H9 (cell line): ENCODE measurements around the gene MYH14. TPM values are rescaled to one million over a fixed set of nuclear protein-coding genes. Genes with fewer than 3 reads are reported as not detected.

Experiments used
- DNase-seq: peaks from one replicate; pipeline ENCODE4 v3.0.0-alpha.2; 2017
- H2AFZ ChIP-seq: one replicate; pipeline ENCODE4 v1.6.1; 2013; ENCODE audit warnings: mild to moderate bottlenecking, low read length, control low read depth, moderate library complexity
- H2AK5ac ChIP-seq: 2 replicates; pipeline ENCODE4 v1.6.1; 2013; ENCODE audit warnings: low read length, control low read depth, mixed read lengths; ENCODE audit not compliant: insufficient read length
- H2BK120ac ChIP-seq: one replicate; pipeline ENCODE4 v1.6.1; 2013; ENCODE audit warnings: low read depth, mild to moderate bottlenecking, low read length, control low read depth, inconsistent platforms; ENCODE audit not compliant: poor library complexity, severe bottlenecking
- H2BK12ac ChIP-seq: 2 replicates; pipeline ENCODE4 v1.6.1; 2013; ENCODE audit warnings: low read length, control low read depth, mixed read lengths, low read depth; ENCODE audit not compliant: insufficient read length
- H2BK15ac ChIP-seq: 2 replicates; pipeline ENCODE4 v1.6.1; 2013; ENCODE audit warnings: low read depth, low read length, control low read depth
- H2BK20ac ChIP-seq: one replicate; pipeline ENCODE4 v1.6.1; 2013; ENCODE audit warnings: low read depth, mild to moderate bottlenecking, low read length, control low read depth, inconsistent platforms; ENCODE audit not compliant: poor library complexity, severe bottlenecking
- H2BK5ac ChIP-seq: 2 replicates; pipeline ENCODE4 v1.6.1; 2013; ENCODE audit warnings: low read length, control low read depth, mixed read lengths; ENCODE audit not compliant: insufficient read length
- H3K14ac ChIP-seq: 2 replicates; pipeline ENCODE4 v1.6.1; 2013; ENCODE audit warnings: low read length, control low read depth; ENCODE audit not compliant: insufficient read depth
- H3K18ac ChIP-seq: 2 replicates; pipeline ENCODE4 v1.6.1; 2013; ENCODE audit warnings: low read depth, mild to moderate bottlenecking, mixed read lengths, low read length, control low read depth; ENCODE audit not compliant: insufficient read length
- H3K23ac ChIP-seq: 2 replicates; pipeline ENCODE4 v1.6.1; 2013; ENCODE audit warnings: low read length, control low read depth, mixed read lengths, low read depth; ENCODE audit not compliant: insufficient read length
- H3K23me2 ChIP-seq: 2 replicates; pipeline ENCODE4 v1.6.1; 2013; ENCODE audit warnings: low read depth, mild to moderate bottlenecking, mixed read lengths, low read length, control low read depth; ENCODE audit not compliant: insufficient read length, poor library complexity, severe bottlenecking
- H3K27ac ChIP-seq: 2 replicates; pipeline ENCODE4 v1.5.1; 2013; ENCODE audit warnings: low read length, control low read depth, mixed read lengths, low read depth; ENCODE audit not compliant: insufficient read length
- H3K27me3 ChIP-seq: 2 replicates; pipeline ENCODE4 v1.6.1; 2013; ENCODE audit warnings: low read length, control low read depth, inconsistent platforms; ENCODE audit not compliant: insufficient read depth
- H3K4ac ChIP-seq: 2 replicates; pipeline ENCODE4 v1.6.1; 2013; ENCODE audit warnings: low read depth, mild to moderate bottlenecking, control low read depth, inconsistent platforms, low read length, moderate library complexity
- H3K4me1 ChIP-seq: 2 replicates; pipeline ENCODE4 v1.6.1; 2013; ENCODE audit warnings: low read length, control low read depth, inconsistent platforms; ENCODE audit not compliant: insufficient read depth
- H3K4me2 ChIP-seq: 2 replicates; pipeline ENCODE4 v1.6.1; 2013; ENCODE audit warnings: low read length, control low read depth, mixed read lengths; ENCODE audit not compliant: insufficient read length, insufficient read depth
- H3K56ac ChIP-seq: 2 replicates; pipeline ENCODE4 v1.6.1; 2013; ENCODE audit warnings: low read depth, mild to moderate bottlenecking, mixed read lengths, low read length, control low read depth; ENCODE audit not compliant: insufficient read length
- H3K79me1 ChIP-seq: 2 replicates; pipeline ENCODE4 v1.6.1; 2013; ENCODE audit warnings: low read depth, mild to moderate bottlenecking, moderate library complexity, low read length, control low read depth, inconsistent platforms; ENCODE audit not compliant: insufficient read depth, poor library complexity, severe bottlenecking
- H3K79me2 ChIP-seq: 2 replicates; pipeline ENCODE4 v1.6.1; 2013; ENCODE audit warnings: low read length, control low read depth, inconsistent platforms; ENCODE audit not compliant: insufficient read depth
- H3K9ac ChIP-seq: 2 replicates; pipeline ENCODE4 v1.6.1; 2013; ENCODE audit warnings: low read length, control low read depth, mixed read lengths; ENCODE audit not compliant: insufficient read length; ENCODE audit errors: extremely low read depth
- H3K9me3 ChIP-seq: one replicate; pipeline ENCODE4 v1.6.1; 2013; ENCODE audit warnings: low read depth, low read length, inconsistent platforms; ENCODE audit not compliant: control insufficient read depth
- H3T11ph ChIP-seq: one replicate; pipeline ENCODE4 v1.6.1; 2013; ENCODE audit warnings: mild to moderate bottlenecking, low read length, control low read depth, inconsistent platforms
- H4K20me1 ChIP-seq: one replicate; pipeline ENCODE4 v1.6.1; 2013; ENCODE audit not compliant: control insufficient read depth, insufficient read length, insufficient read depth
- H4K5ac ChIP-seq: 2 replicates; pipeline ENCODE4 v1.6.1; 2013; ENCODE audit warnings: low read depth, mild to moderate bottlenecking, mixed read lengths, low read length, control low read depth; ENCODE audit not compliant: insufficient read length
- H4K8ac ChIP-seq: replicated peaks from 2 replicates; pipeline ENCODE4 v1.6.1; 2013; ENCODE audit warnings: low read length, control low read depth, mixed read lengths, low read depth; ENCODE audit not compliant: insufficient read length
- H4K91ac ChIP-seq: 2 replicates; pipeline ENCODE4 v1.6.1; 2013; ENCODE audit warnings: low read depth, mild to moderate bottlenecking, moderate library complexity, mixed read lengths, low read length, control low read depth; ENCODE audit not compliant: insufficient read length
- H3K27ac Mint-ChIP-seq, 3 experiments: 2 replicates in 2 of 3; 3 replicates in 1 of 3; pipeline ENCODE4 v1.8.0; 2020 to 2021; ENCODE audit warnings: mixed read lengths in 3 of 3, mild to moderate bottlenecking in 1 of 3, moderate library complexity in 1 of 3
- H3K27me3 Mint-ChIP-seq: 2 replicates; pipeline ENCODE4 v1.8.0; 2021; ENCODE audit warnings: low read depth, mild to moderate bottlenecking, moderate library complexity, mixed read lengths
- H3K36me3 Mint-ChIP-seq, 3 experiments: 2 replicates in 2 of 3; 3 replicates in 1 of 3; pipeline ENCODE4 v1.8.0; 2020 to 2021; ENCODE audit warnings: low read depth in 3 of 3, mixed read lengths in 3 of 3; ENCODE audit not compliant: insufficient read depth in 1 of 3
- H3K4me1 Mint-ChIP-seq, 2 experiments: 2 replicates each; pipeline ENCODE4 v1.8.0; 2020; ENCODE audit warnings: mixed read lengths in 2 of 2
- H3K4me3 Mint-ChIP-seq, 2 experiments: 2 replicates in 1 of 2; 3 replicates in 1 of 2; pipeline ENCODE4 v1.8.0; 2020 to 2021; ENCODE audit warnings: mild to moderate bottlenecking in 2 of 2, mixed read lengths in 2 of 2, moderate library complexity in 1 of 2
- H3K9me3 Mint-ChIP-seq, 2 experiments: 2 replicates in 1 of 2; 3 replicates in 1 of 2; pipeline ENCODE4 v1.8.0; 2020; ENCODE audit warnings: mild to moderate bottlenecking in 2 of 2, mixed read lengths in 2 of 2, moderate library complexity in 1 of 2
- CTCF ChIP-seq: fragments of 200-600 bp; sonication (generic); conservative IDR thresholded peaks from 3 replicates; pipeline ENCODE4 v1.8.0; 2021; ENCODE audit warnings: antibody characterized with exemption, mild to moderate bottlenecking
- WGBS: extraction: QIAGEN DNeasy Blood & Tissue Kit; methylation state at CpG from one replicate; pipeline ENCODE4 v1.1.7; 2013; ENCODE audit warnings: missing lambda C conversion rate, low lambda C conversion rate, mixed read lengths; ENCODE audit not compliant: insufficient read length; ENCODE audit errors: extremely low coverage; 5-methylcytosine and 5-hydroxymethylcytosine counted together
- total RNA-seq: library from RNA; stranded (reverse); gene quantifications from 2 replicates; pipeline ENCODE4 v1.2.1, GENCODE V29; 2021

Gene MYH14
- total RNA-seq, 1 experiment from 2014 or later: 27.7 TPM

GRCh38 chr19:50261446-50261970 lies 58.1 kb downstream of the MYH14 start:
- Histone ChIP-seq H3K4ac (no peak overlapping the region), H4K20me1 (peaks cover 2% of the 10 kb centered on the region), H3T11ph (no peak overlapping the region), H3K27ac (no peak overlapping the region), H2AFZ (no peak overlapping the region), H3K23me2 (no peaks in the 10 kb centered on the region), H2BK15ac (no peak overlapping the region), H2AK5ac (no peak overlapping the region), H3K9ac (no peak overlapping the region), H2BK120ac (no peak overlapping the region), H3K56ac (no peak overlapping the region), H3K79me2 (no peaks in the 10 kb centered on the region), H4K5ac (no peak overlapping the region), H3K79me1 (no peaks in the 10 kb centered on the region), H2BK5ac (no peak overlapping the region), H3K14ac (no peak overlapping the region), H2BK20ac (no peak overlapping the region), H2BK12ac (no peak overlapping the region), H3K27me3 (no peaks in the 10 kb centered on the region), H4K91ac (no peak overlapping the region), H3K9me3 (no peaks in the 10 kb centered on the region), H4K8ac (no peak overlapping the region), H3K23ac (no peak overlapping the region), H3K18ac (no peak overlapping the region), H3K4me1 (no peaks in the 10 kb centered on the region), H3K4me2 (no peak overlapping the region)
- Mint-ChIP-seq H3K27me3 (no peaks in the 10 kb centered on the region; the same call in 1 of the 2 replicates), H3K36me3 (peaks cover 21 to 28% (median 24%) of the 10 kb centered on the region in 3 experiments; a peak in 6 of 7 replicates), H3K27ac (no peak overlapping the region), H3K4me3 (no peak overlapping the region), H3K4me1 (peaks cover 0 to 2% of the 10 kb centered on the region in 2 experiments), H3K9me3 (peaks cover 0 to 2% of the 10 kb centered on the region in 2 experiments; a peak in 2 of 5 replicates)
- no peak for DNase-seq
- TF ChIP-seq CTCF: no peak
- WGBS: no CpG with 5 or more reads among the region's 16 CpGs
